PFSK-1 (cell line): ENCODE measurements around the gene CALD1.

Experiments
- FOXP2 ChIP-seq: optimal IDR thresholded peaks from 2 replicates; pipeline ENCODE3; 2011; ENCODE audit warnings: borderline replicate concordance, control low read depth, inconsistent platforms; ENCODE audit not compliant: insufficient read depth; ENCODE audit errors: extremely low read length, extremely low read depth
- POLR2AphosphoS5 ChIP-seq: IDR thresholded peaks from 2 replicates; pipeline ENCODE4 v1.6.1; 2012; ENCODE audit warnings: low read depth, mild to moderate bottlenecking, control low read depth, low read length, moderate library complexity
- SIN3A ChIP-seq: IDR thresholded peaks from 2 replicates; pipeline ENCODE4 v1.6.1; 2012; ENCODE audit warnings: mild to moderate bottlenecking, low read length, moderate library complexity, borderline replicate concordance; ENCODE audit not compliant: insufficient read depth

DNA sequence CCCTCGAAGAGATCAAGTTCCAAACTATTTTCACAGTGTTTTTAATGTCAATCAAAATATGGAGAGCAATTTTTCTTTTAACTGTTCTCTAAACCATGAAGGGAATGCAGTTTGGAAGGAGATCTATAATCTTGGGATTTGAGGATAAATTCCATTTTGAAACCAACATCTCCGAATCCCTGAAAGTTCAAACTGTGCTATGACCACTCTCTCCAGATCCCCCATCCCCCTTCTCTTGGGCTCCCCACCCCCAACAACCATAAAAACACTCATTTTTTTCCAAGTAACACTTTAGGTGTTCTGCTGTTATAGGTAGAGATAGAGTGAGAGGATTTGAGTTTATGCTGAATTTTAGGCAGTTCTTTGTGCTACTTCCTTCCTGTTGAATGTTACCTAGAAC lies 1.7 kb downstream of the CALD1 start:
- TF ChIP-seq FOXP2 (no peak), POLR2AphosphoS5 (no peak), SIN3A (no peak)
